ENCODE data around the gene DEK.

DNA sequence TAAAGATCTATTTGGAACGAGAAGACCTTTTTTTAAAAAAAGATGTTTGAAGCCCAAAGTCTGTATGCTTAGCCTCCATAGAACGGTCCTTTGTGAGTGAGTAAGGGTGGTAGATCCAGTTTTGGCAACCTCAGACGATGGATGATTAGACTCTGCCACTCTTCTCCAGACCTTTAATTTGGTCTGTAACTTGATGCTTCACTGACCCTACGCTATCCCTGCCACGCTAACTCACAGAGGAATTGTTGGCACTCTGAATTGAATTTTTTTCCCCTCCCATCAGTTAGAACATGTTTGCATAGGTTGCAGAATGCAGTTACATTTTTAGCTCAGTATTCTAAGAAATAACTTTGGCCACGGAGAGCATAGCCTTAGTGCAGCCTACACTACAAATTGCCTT is 15.8 kb upstream of the DEK start:
- no peak for TF ChIP-seq POLR2A (IDR thresholded peaks at IDR 0.05)
- TF ChIP-seq, protein P1, sequence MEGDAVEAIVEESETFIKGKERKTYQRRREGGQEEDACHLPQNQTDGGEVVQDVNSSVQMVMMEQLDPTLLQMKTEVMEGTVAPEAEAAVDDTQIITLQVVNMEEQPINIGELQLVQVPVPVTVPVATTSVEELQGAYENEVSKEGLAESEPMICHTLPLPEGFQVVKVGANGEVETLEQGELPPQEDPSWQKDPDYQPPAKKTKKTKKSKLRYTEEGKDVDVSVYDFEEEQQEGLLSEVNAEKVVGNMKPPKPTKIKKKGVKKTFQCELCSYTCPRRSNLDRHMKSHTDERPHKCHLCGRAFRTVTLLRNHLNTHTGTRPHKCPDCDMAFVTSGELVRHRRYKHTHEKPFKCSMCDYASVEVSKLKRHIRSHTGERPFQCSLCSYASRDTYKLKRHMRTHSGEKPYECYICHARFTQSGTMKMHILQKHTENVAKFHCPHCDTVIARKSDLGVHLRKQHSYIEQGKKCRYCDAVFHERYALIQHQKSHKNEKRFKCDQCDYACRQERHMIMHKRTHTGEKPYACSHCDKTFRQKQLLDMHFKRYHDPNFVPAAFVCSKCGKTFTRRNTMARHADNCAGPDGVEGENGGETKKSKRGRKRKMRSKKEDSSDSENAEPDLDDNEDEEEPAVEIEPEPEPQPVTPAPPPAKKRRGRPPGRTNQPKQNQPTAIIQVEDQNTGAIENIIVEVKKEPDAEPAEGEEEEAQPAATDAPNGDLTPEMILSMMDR (IDR thresholded peaks at IDR 0.05): no peak
